GM21528 (cell line): Measurements from ENCODE around the gene NFE2L1.
"Not testable (repeated sequence)": the region's sequence is repeated elsewhere in the genome, so short reads cannot be mapped to it uniquely, and the experiment has no call there.

ENCODE experiments used
- ATAC-seq: cut with Tn5 transposase; IDR thresholded peaks from one replicate; pipeline ENCODE4 v1.9.1; 2021; ENCODE audit warnings: mild to moderate bottlenecking, moderate library complexity; ENCODE audit not compliant: unreplicated experiment, low FRiP score

NFE2L1 gene

GRCh38 chr17:48023400-48024148 lies 24.6 kb upstream of the NFE2L1 start:
- ATAC-seq = no peak

GRCh38 chr17:48024149-48025039 lies 23.8 kb upstream of the NFE2L1 start:
- peak; percentile 32 for ATAC-seq

GRCh38 chr17:48025040-48025903 lies 22.9 kb upstream of the NFE2L1 start:
- peak; percentile 78 for ATAC-seq

DNA sequence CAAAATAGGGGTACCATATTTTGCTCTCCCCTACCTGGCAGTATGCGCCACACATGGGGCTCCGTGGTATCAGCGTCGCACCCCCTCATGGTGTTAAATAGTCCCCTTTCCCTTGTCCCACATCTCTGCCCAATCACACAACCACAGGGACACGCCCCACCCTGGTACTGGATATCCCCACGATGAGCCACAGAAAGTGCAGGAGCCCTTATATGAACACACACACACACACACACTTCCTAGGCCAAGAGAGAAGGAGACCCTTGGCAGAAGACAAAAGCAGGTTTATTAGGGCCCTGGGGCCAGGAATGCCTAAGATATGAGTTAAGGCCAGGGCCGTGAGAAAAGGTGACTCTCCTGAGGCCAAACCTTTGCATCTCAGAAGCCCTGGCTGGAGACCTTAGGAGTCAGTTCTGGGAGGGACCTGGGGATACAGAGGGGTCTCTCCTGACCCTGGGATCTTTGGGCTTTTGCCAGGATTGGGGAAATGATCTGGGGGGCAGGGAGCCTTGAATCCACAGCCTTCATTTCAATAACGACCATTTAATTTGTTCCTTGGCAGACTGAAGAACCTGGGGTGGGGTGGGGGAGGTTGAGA lies 22.2 kb upstream of the NFE2L1 start:
- no peak for ATAC-seq

GRCh38 chr17:48026502-48027321 lies 21.4 kb upstream of the NFE2L1 start:
- ATAC-seq = no peak

- no peak for ATAC-seq
Observed at GRCh38 chr17:48027322-48027981, 20.7 kb upstream of the NFE2L1 start.

DNA sequence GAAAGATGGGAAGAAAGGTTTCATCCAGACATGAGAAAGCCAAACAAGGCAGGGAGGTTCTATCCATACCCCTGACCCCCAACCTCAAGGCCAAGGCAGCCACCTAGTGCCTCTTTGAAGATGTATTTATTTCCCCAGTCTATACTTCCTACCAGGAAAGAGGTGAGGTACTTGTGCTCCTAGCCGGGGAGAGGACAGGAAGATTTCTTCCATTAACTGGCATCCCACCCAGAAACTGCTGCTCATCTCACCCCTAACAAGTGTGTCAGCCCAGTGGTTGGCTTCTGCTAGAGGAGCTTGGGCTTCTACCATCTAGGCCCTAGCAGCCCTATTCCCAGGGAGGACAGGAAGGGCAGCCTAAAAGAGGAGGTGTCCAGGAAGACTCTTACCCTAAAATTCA lies 19.4 kb upstream of the NFE2L1 start:
- no peak for ATAC-seq

GRCh38 chr17:48030531-48030930 lies 17.6 kb upstream of the NFE2L1 start:
- no peak for ATAC-seq

GRCh38 chr17:48031966-48032365 lies 16.2 kb upstream of the NFE2L1 start:
- no peak for ATAC-seq

- ATAC-seq = not testable (repeated sequence)
Observed at GRCh38 chr17:48034734-48035133, 13.4 kb upstream of the NFE2L1 start.

DNA sequence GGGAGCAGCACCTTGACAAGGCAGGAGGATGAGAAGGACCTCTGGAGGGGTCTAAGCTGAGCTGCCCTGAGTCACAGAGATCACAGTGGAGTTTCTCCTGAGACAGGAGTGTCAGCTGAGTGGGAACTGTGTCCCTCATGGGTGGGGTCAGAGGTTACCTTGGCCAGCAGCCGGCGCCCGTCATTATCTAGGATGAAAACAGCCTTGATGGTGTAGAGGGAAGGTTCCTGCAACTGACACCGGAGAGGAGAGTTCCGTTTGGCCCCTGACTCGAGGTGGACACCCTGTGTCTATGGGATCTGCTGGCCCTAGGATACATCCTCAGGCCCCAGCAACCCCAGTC lies 11.5 kb upstream of the NFE2L1 start:
- no peak for ATAC-seq

DNA sequence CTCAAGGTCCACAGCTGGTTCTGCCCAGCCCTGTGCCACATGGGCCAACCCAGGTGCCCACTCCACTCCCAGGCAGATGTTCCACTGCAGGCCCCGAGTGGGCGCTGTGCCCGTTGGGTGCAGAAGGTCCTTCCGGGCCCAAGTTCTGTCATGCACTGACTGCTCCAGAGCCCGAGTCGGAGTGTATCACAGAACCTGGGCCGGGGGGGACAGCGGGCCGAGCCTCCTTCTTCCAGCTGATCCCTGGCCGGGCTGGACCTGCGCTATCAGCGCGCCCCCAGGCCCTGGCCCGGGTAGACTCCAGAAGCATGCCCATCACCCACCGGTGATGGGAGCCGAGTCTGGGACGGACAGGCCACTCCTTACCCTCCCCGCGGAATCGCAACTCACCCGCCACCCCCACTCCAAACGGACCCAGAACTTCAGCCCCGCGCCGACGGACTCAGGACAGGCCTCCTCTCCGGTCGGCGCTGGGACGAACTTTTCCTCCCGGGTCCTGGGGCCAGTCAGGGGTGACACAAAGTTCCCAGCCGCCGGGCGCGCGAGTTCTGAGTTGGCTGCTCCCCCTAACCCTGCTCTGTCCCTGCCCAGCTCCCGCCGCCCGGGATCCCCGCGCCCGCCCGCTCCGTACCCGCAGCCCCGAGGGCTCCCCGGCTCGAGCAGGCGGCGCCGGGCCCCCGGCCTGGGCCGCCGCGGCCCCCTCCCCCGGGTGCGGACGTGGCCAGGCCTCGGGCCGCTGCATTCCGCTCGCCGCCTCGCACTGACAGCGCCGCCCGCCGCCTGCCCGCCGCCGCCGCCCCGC lies 10.9 kb upstream of the NFE2L1 start, which contains the start of gene COPZ2:
COPZ2 (minus strand) TSS at position 762 of the 802 bp plus-strand sequence; CDS start at position 742, 20 bp downstream.
- no peak for ATAC-seq

GRCh38 chr17:48037838-48038323 lies 10.3 kb upstream of the NFE2L1 start:
- no peak for ATAC-seq

DNA sequence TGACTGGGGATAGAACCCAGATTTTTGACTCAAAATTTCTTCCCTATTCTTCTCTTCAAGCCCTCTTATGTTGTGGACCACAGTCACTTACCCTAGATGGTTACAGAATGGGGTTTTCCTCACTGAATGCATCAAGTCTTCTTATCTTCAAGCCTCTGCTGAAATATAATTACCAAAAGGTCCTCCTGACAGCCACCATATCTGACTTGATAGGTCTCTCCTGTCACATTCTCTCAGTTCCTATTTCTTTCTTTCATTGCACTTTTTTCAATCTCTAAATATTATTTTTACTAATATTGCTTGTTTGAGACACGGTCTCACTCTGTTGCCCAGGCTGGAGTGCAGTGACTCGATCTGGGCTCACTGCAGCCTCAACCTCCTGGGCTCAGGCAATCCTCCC lies 9.5 kb upstream of the NFE2L1 start:
- no peak for ATAC-seq

DNA sequence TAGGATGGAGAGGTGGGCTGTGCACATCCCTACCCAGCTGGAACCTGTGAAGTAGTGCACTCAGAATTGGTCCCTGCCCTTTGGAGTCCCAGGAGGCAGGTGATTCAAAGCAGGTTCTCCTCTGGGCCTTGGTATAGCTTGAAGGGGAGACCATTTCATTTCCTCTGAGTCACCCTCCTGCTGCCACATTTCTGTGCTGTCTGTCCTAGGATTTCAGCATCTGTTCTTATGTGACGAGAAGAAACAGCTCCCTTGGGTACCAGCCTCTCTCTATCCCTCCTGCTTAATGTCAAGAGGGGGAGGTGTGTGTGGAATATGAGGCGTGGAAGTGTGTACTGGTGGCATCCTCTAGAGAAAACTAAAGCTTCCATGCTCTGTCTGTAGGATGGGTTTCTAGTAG lies 5.0 kb upstream of the NFE2L1 start:
- ATAC-seq = no peak

DNA sequence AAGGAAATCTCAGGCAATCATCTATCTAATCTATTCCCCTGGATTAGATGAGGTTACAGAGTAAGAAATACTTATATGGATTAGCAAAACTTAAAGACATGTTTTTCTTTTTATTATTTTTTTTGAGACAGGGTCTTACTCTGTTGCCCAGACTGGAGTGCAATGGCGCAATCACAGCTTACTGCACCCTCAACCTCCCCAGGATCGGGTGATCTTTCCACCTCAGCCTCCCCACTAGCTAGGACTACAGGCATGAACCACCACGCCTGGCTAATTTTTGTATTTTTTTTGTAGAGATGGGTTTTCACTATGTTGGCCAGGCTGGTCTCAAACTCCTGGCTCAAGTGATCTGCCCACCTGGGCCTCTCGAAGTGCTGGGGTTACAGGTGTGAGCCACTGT lies 3.3 kb upstream of the NFE2L1 start:
- ATAC-seq = no peak

GRCh38 chr17:48045316-48046001 lies 2.7 kb upstream of the NFE2L1 start:
- ATAC-seq = no peak
